NCI-H526 treated with DMSO at 0.1 percent for 48 hours (cell line): Measurements from ENCODE around the gene GDF11.
A peak's percentile ranks its signal among the peaks of the same experiment; 100 is the strongest.

Source experiments
- DNase-seq: peaks from one replicate; lab custom pipeline; 2025; lab: John Stamatoyannopoulos, UW

GDF11 gene

GRCh38 chr12:55795950-55796349, 53.0 kb downstream of the GDF11 start:
- no peak for DNase-seq

- DNase-seq = peak; percentile 19
These were observed 54.1 kb downstream of the GDF11 start for GRCh38 chr12:55797068-55797467.

- DNase-seq = no peak
These were observed 54.6 kb downstream of the GDF11 start for GRCh38 chr12:55797550-55797949.
